Liver (tissue), 3 donors: Measurements from ENCODE around the gene LILRA2.

ENCODE experiments used
- ATF3 ChIP-seq: IDR thresholded peaks from 2 replicates; pipeline ENCODE4 v1.6.1; 2016; ENCODE audit warnings: antibody characterized with exemption
- CTCF ChIP-seq: fragments of 150-350 bp; IDR thresholded peaks from 2 replicates; pipeline ENCODE4 v1.5.1; 2017; ENCODE audit warnings: improper control_type of control experiment, low read depth, low read length; ENCODE audit not compliant: missing input control
- EGR1 ChIP-seq, 2 donors: IDR thresholded peaks; 2 replicates each; pipeline ENCODE4 v1.6.1; 2016 to 2018; ENCODE audit warnings: antibody characterized with exemption in 2 of 2, low read depth in 2 of 2
- GABPA ChIP-seq, 2 donors: IDR thresholded peaks in 1 of 2; conservative IDR thresholded peaks in 1 of 2; 2 replicates each; pipeline ENCODE4 v1.6.1; 2016; ENCODE audit warnings: antibody characterized with exemption in 2 of 2, mild to moderate bottlenecking in 1 of 2, moderate library complexity in 1 of 2
- HNF4A ChIP-seq, 2 donors: conservative IDR thresholded peaks; 2 replicates each; pipeline ENCODE4 v1.6.1; 2016; ENCODE audit warnings: antibody characterized with exemption in 2 of 2, mild to moderate bottlenecking in 2 of 2
- HNF4G ChIP-seq: IDR thresholded peaks from 2 replicates; pipeline ENCODE4 v1.6.1; 2016; ENCODE audit warnings: antibody characterized with exemption
- JUND ChIP-seq, 2 donors: IDR thresholded peaks; 2 replicates each; pipeline ENCODE4 v1.6.1; 2016; ENCODE audit warnings: antibody characterized with exemption in 2 of 2
- RAD21 ChIP-seq, 2 donors: IDR thresholded peaks; 2 replicates each; pipeline ENCODE4 v1.6.1; 2016; ENCODE audit warnings: antibody characterized with exemption in 2 of 2, mild to moderate bottlenecking in 2 of 2
- REST ChIP-seq: IDR thresholded peaks from 2 replicates; pipeline ENCODE4 v1.6.1; 2016; ENCODE audit warnings: antibody characterized with exemption, mild to moderate bottlenecking
- RXRA ChIP-seq, 2 donors: IDR thresholded peaks; 2 replicates each; pipeline ENCODE4 v1.6.1; 2017 to 2018; ENCODE audit warnings: antibody characterized with exemption in 2 of 2, mild to moderate bottlenecking in 1 of 2
- SP1 ChIP-seq: IDR thresholded peaks from 2 replicates; pipeline ENCODE4 v1.6.1; 2018; ENCODE audit warnings: antibody characterized with exemption, mild to moderate bottlenecking
- TAF1 ChIP-seq: conservative IDR thresholded peaks from 2 replicates; pipeline ENCODE4 v1.6.1; 2016; ENCODE audit warnings: antibody characterized with exemption, mild to moderate bottlenecking
- YY1 ChIP-seq: IDR thresholded peaks from 2 replicates; pipeline ENCODE4 v1.6.1; 2016; ENCODE audit warnings: antibody characterized with exemption, mild to moderate bottlenecking
- TF ChIP-seq, protein P1 (sequence below): IDR thresholded peaks from 2 replicates; pipeline ENCODE4 v1.6.1; 2016; ENCODE audit warnings: antibody characterized with exemption
- donor health status: healthy.
- donor health status: healthy.

DNA sequence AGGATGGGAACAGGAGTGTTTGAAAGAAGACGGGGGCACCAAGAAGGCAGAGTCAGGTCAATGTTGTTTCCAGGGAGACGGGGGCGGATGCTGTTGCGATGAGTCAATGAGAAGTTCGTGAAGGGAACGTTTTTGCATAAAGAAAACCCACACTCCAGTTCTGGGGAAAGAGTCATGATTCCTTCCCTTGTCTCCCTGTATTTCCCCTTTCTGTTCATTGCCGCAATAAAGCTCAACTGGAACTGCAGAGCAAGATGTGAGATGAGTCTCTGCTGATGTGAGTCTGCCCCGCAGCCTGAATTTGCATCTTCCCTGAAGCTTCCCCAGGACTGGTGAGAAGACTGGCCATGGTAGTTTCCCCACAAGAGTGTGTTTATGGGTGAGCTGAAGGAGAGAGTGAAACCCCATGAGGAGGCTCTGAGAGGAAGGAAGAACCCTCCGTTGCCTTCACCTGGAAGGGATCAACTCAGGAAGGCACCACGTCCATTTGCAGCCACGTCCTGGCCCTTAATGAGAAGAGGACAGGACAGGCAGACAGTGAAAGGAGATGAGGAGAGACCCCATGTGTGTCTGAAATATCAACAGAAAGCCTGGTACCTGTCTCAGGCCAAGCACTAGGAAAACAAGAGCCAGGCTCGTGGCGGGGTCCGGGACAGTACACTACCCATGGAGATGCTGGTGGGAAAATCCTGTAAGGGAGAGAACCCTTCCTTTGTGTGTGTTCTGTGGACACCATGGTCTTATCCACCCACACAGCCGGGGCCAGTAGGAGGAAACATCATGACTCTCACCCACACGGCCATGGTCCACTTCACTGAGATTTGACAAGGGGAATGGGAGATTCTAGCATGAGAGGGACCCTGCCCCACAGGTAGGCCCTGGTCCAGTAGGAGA lies 33.5 kb downstream of the LILRA2 start:
- TF ChIP-seq ATF3 (no peak), JUND (IDR thresholded peaks at IDR 0.05) (no peak), YY1 (no peak), EGR1 (IDR thresholded peaks at IDR 0.05; ENCODE audit: low read depth in 2 of 2) (no peak), CTCF (no peak), GABPA (IDR thresholded peaks at IDR 0.05 in 1 of 2, conservative IDR thresholded peaks at IDR 0.05 in 1 of 2) (no peak), REST (no peak), RXRA (IDR thresholded peaks at IDR 0.05) (no peak), RAD21 (IDR thresholded peaks at IDR 0.05) (no peak), HNF4A (conservative IDR thresholded peaks at IDR 0.05) (no peak), SP1 (no peak), TAF1 (no peak), HNF4G (no peak)
- TF ChIP-seq, protein P1, sequence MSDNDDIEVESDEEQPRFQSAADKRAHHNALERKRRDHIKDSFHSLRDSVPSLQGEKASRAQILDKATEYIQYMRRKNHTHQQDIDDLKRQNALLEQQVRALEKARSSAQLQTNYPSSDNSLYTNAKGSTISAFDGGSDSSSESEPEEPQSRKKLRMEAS = no peak
